Lower lobe of right lung (tissue), 2 donors: ENCODE measurements around the gene DNAH3. TPM values are rescaled to one million over a fixed set of nuclear protein-coding genes. Genes with fewer than 3 reads are reported as not detected.

Experiments
- ATAC-seq, 2 donors: fragments of 200-7000 bp; cut with Tn5 transposase; one replicate each; pipeline ENCODE4 v1.9.1; 2020 to 2022; ENCODE audit warnings: mild to moderate bottlenecking in 2 of 2, moderate library complexity in 2 of 2
- DNase-seq: peaks from one replicate; pipeline ENCODE4 v3.0.0-alpha.2; 2020
- H3K27ac ChIP-seq: fragments of 200-600 bp; one replicate; pipeline ENCODE4 v1.8.0; 2022
- H3K27me3 ChIP-seq: fragments of 200-600 bp; one replicate; pipeline ENCODE4 v1.8.0; 2022; ENCODE audit warnings: low read depth
- H3K36me3 ChIP-seq: fragments of 200-600 bp; one replicate; pipeline ENCODE4 v1.8.0; 2022; ENCODE audit warnings: mild to moderate bottlenecking
- H3K4me1 ChIP-seq: fragments of 200-600 bp; one replicate; pipeline ENCODE4 v1.8.0; 2022
- H3K4me3 ChIP-seq: fragments of 200-600 bp; one replicate; pipeline ENCODE4 v1.8.0; 2022; ENCODE audit warnings: mild to moderate bottlenecking
- H3K9me3 ChIP-seq: fragments of 200-600 bp; one replicate; pipeline ENCODE4 v1.8.0; 2022
- intact Hi-C: fragments of 100-400 bp; cut with DNase I; formaldehyde crosslinking; loops from one replicate; pipeline ENCODE4 v1.11.0; 2022
- total RNA-seq: library from RNA; stranded (reverse); fragmentation: NEBNext Ultra II Directional; extraction: Animal tissue kit (Norgen Biotek cat#: 25700); gene quantifications from one replicate; pipeline ENCODE4 v1.2.1, GENCODE V29; 2021
- TF ChIP-seq, protein P1 (sequence below): fragments of 200-600 bp; IDR thresholded peaks from one replicate; pipeline ENCODE4 v1.8.0; 2022; ENCODE audit warnings: antibody characterized with exemption, mild to moderate bottlenecking
- donor health status: DM: no; HTN: yes; CAD: no; lungs with severe emphysema.

The DNAH3 gene
- total RNA-seq, 1 donor from 2014 or later = 10.9 TPM

DNA sequence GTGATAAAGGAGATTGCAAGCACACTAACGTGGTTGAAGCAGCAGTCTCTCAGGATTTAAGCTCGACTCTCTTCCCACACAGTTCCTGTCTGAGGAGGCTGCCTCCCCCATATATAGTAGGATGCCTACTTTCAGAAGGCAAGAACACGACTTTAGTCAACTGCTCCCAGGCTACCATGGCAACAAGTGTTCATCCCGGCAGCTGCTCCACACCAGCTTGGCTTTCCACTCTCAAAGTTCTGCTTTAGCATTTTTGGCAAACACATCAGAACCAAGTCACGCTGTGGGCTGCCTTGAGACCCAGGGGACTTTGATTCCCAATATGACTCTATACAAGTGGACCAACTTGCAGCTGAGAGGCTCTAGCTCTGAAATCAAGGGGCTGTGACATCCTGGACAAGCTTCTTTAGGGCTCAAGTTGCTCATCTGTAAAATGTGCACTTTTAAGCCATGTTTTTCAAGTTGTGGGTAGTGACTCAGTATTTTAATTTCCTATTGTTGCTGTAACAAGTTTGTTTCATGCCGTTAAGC is 44.2 kb upstream of the DNAH3 start:
- intact Hi-C loops = no loop called here

DNA sequence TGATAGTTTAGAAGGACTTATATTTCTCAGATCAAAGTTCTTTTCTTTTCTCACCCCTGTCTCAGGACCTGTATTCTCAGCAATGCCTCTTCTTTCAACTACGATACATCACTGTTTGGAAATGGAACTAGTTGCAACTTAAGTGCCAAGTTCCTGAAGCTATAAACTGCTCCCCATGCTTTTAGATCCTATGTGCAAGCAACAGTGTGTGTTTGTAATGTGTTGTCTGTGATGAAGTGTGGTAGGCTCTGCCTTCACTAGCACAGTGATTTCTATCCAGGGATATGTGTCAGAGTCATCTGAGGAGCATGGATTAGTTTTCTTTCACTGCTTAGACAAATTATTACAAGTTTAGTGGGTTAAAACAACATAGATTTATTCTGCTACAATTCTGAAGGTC is 42.3 kb upstream of the DNAH3 start:
- ATAC-seq (no peak), DNase-seq (no peak)
- H3K27me3 ChIP-seq = no peaks in the 10 kb centered on the region
- intact Hi-C loops = no loop called here
- TF ChIP-seq, protein P1, sequence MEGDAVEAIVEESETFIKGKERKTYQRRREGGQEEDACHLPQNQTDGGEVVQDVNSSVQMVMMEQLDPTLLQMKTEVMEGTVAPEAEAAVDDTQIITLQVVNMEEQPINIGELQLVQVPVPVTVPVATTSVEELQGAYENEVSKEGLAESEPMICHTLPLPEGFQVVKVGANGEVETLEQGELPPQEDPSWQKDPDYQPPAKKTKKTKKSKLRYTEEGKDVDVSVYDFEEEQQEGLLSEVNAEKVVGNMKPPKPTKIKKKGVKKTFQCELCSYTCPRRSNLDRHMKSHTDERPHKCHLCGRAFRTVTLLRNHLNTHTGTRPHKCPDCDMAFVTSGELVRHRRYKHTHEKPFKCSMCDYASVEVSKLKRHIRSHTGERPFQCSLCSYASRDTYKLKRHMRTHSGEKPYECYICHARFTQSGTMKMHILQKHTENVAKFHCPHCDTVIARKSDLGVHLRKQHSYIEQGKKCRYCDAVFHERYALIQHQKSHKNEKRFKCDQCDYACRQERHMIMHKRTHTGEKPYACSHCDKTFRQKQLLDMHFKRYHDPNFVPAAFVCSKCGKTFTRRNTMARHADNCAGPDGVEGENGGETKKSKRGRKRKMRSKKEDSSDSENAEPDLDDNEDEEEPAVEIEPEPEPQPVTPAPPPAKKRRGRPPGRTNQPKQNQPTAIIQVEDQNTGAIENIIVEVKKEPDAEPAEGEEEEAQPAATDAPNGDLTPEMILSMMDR = no peak
- peaks cover 6% of the 10 kb centered on the region for H3K4me1 ChIP-seq
- H3K9me3 ChIP-seq = no peaks in the 10 kb centered on the region
- no peak overlapping the region for H3K27ac ChIP-seq
- no peaks in the 10 kb centered on the region for H3K36me3 ChIP-seq
- H3K4me3 ChIP-seq = no peak overlapping the region

More for the DNA sequence above, 44.2 kb upstream of the DNAH3 start:
- no peaks in the 10 kb centered on the region for H3K36me3 ChIP-seq
- DNase-seq (no peak), ATAC-seq (no peak)
- TF ChIP-seq, protein P1 = no peak
- no peaks in the 10 kb centered on the region for H3K9me3 ChIP-seq
- no peak overlapping the region for H3K4me3 ChIP-seq
- no peaks in the 10 kb centered on the region for H3K4me1 ChIP-seq
- H3K27me3 ChIP-seq = no peaks in the 10 kb centered on the region
- H3K27ac ChIP-seq = no peak overlapping the region

DNA sequence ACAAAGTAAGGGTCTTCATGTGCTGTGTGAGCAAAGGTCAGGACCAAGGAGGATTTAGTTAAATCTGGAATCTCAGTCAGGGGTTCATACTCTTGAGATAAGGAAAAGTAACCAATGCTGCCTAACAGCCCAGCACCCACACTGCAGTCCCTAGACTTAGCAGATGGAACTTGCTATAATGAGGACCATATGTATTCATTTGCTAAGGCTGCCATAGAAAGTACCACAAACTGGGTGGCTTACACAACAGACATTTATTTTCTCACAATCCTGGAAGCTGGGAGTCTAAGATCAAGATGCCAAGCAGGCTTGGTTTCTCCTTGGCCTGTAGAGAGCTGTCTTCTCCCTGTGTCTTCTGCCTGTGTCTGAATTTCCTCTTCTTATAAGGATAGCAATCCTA is 40.0 kb upstream of the DNAH3 start:
- TF ChIP-seq, protein P1 = no peak
- Histone ChIP-seq H3K27ac (no peak overlapping the region), H3K9me3 (no peaks in the 10 kb centered on the region), H3K27me3 (no peaks in the 10 kb centered on the region), H3K4me1 (peaks cover 6% of the 10 kb centered on the region), H3K4me3 (no peak overlapping the region), H3K36me3 (no peaks in the 10 kb centered on the region)
- intact Hi-C loops = no loop called here
- ATAC-seq = no peak
- no peak for DNase-seq

DNA sequence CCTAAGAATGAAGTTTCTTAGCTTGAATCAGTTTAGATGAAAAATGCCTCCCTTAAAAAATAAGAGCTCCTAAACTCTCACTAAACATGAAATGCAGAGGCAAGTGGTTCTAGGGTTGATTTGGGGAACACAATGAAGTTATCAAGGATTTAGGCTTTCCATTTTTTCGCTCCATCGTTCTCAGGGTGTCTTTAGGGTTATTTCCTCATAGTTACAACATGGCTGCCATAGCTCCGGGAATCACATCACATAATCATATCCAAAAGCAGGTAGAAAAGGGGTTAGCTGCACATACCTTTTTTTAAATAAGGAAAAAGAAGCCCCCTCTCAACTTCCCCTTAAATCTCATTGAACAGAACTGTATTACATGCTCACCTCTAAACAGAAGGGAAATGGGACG is 39.4 kb upstream of the DNAH3 start:
- TF ChIP-seq, protein P1 = no peak
- H3K27ac ChIP-seq = no peak overlapping the region
- no peaks in the 10 kb centered on the region for H3K36me3 ChIP-seq
- no peak overlapping the region for H3K4me3 ChIP-seq
- intact Hi-C loops = no loop called here
- H3K9me3 ChIP-seq = no peaks in the 10 kb centered on the region
- H3K4me1 ChIP-seq = peaks cover 6% of the 10 kb centered on the region
- H3K27me3 ChIP-seq = no peaks in the 10 kb centered on the region
- DNase-seq = no peak
- ATAC-seq = no peak

DNA sequence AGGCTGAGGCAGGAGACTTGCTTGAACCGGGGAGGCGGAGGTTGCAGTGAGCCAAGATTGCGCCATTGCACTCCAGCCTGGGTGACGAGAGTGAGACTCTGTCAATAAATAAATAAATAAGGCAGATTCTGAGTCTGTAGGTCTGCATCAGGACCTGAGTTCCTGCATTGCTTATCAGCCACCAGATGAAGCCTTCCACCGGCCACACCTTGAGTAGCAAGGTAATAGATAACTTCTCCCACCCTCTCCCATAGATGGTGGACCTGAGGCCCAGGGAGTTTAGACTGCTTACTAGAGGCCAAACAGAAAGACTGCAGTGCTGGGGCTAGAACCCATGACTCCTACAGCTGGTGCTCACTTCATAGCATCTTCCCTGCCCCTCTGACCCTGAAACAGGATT is 38.7 kb upstream of the DNAH3 start:
- H3K4me3 ChIP-seq = no peak overlapping the region
- H3K36me3 ChIP-seq = no peaks in the 10 kb centered on the region
- H3K27me3 ChIP-seq = no peaks in the 10 kb centered on the region
- peaks cover 6% of the 10 kb centered on the region for H3K4me1 ChIP-seq
- H3K27ac ChIP-seq = no peak overlapping the region
- no peak for ATAC-seq
- H3K9me3 ChIP-seq = no peaks in the 10 kb centered on the region
- intact Hi-C loops = no loop called here
- TF ChIP-seq, protein P1 = no peak
- DNase-seq = no peak

DNA sequence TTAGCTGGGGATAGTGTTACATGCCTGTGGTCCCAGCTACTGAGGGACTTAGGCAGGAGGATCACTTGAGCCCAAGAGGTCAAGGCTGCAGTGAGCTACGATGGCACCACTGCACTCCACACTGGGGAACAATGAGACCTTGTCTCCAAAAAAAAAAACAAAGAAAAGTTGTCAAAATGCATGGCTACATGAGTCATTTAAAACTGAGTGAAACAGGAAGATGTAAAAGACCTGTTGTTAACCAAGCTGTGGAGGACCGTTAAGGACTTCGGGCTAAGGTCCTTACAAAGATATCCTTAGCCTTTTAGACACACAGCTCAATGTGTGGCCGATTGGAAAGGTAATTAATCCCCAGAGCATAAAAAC is 35.7 kb upstream of the DNAH3 start:
- Histone ChIP-seq H3K27ac (no peak overlapping the region), H3K36me3 (peaks cover 8% of the 10 kb centered on the region), H3K27me3 (no peaks in the 10 kb centered on the region), H3K4me3 (no peak overlapping the region), H3K9me3 (no peaks in the 10 kb centered on the region), H3K4me1 (peaks cover 6% of the 10 kb centered on the region)
- ATAC-seq = no peak
- DNase-seq = no peak
- intact Hi-C loops = no loop called here
- TF ChIP-seq, protein P1 = no peak
